G401.6 (cell line): ENCODE measurements around the gene TMEM165.

Experiments used
- FAIRE-seq: peaks from 2 replicates; lab custom pipeline; 2012; peaks lifted over from hg19 to GRCh38; lab: Jason Lieb, UNC

Gene TMEM165

DNA sequence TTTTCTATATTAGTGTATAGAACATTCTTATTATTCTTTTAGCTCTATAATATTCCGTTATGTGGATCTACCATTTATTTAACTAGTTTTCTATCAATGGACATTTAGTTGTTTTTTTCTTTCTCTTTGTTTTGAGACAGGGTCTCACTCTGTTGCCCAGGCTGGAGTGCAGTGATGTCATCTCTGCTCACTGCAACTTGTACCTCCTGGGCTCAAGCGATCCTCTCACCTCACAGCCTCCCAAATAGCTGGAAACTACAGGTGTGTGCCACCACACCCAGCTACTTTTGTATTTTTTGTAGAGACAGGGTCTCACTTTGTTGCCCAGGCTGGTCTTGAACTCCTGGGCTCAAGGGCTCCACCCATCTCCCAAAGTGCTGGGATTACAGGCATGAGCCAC, 10.8 kb downstream of the TMEM165 start:
- FAIRE-seq = no peak

DNA sequence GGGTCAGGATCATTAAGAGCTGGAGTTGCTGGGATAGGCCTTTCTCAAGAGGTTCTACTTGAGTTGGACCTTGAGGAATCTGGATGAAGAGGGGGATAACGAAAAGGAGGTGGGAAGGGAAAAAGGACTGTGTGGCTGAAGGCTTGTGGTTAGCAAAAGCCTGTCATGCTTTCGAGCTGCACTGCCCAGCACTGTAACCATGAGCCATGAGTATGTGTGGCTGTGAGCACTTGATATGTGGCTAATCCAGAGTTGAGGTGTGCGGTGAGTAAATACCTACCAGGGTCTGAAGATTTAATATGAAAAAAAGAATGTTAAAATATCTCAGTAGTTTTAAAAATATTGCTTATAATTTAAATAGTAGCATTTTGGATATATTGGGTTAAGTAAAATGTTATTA, 11.4 kb downstream of the TMEM165 start:
- FAIRE-seq = no peak

DNA sequence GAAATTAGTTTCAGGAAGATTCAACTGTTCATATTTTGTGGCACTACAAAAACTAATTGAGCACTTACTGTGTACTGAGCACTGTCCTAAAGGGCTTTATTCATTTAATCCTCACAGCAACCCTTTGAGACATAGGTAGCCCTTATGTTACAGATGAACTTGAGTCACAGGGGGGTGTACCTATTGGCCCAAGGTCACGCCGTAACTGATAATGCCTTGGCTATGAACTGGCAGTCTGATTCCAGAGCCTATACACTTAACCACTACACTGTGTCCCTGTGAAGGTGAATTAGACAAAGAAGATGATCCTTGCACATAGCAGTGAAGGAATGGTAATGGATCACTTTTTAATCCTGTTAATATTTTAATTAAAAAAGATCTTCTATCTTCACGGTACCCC, 12.0 kb downstream of the TMEM165 start:
- FAIRE-seq = no peak

DNA sequence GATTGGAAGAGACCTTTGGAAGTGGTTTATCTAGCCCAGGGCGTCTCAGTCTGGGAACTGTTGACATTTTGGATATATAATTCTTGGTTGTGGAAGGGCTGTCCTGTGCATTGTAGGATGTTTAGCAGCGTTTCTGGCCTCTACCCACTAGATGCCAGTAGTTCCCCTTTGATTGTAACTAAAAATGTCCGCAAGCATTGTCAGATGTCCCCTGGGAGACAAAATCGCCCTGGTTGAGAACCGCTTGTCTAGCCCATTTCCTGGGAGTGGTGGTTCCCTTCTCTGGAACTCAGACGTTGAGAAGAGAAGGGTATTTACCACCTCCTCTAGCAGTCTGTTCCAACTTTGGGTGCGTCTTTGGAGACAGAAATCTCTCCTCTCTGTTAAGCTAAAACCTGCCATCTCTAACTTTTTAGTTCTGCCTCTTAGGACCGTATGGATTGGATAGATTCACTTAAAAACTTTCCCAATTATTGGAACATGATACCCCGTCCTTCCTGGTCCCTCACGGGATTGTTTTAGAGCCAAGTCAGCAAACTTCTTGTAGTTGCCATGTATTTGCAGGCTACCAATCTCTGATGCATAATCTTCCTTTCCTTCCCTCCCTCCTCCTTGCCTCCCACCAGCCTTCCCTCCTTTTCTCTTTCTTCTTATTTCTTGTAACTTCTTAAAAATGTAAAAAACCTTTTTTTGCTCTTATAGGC, 13.9 kb downstream of the TMEM165 start:
- no peak for FAIRE-seq

DNA sequence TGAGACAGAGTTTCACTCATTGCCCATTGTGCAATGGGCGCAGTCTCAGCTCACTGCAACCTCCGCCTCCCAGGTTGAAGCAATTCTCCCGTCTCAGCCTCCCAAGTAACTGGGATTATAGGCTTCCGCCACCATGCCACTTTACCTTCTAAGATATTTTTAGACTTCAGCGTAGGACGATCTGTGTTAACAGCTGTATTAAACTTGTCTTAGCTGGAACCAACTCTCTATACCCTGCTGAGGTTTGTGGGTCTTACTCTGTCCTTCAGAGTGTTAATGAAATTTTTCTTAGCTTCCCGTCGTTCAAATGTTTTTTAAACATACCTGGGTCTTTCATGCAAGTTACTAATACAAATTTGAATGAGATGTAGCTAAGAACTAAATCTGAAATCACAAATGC, 14.7 kb downstream of the TMEM165 start:
- FAIRE-seq = no peak

DNA sequence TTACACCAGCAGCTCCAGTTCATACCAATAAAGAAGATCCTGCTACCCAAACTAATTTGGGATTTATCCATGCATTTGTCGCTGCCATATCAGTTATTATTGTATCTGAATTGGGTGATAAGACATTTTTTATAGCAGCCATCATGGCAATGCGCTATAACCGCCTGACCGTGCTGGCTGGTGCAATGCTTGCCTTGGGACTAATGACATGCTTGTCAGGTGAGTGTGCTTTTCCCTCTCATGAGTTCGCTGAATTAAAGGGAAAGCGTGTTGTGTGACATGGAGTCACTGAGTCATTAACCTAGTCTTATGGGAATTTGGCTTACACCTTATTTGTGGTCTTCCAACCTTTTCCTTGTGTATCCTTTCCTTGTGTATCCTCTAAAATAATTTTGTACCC, 15.9 kb downstream of the TMEM165 start:
- FAIRE-seq = no peak

DNA sequence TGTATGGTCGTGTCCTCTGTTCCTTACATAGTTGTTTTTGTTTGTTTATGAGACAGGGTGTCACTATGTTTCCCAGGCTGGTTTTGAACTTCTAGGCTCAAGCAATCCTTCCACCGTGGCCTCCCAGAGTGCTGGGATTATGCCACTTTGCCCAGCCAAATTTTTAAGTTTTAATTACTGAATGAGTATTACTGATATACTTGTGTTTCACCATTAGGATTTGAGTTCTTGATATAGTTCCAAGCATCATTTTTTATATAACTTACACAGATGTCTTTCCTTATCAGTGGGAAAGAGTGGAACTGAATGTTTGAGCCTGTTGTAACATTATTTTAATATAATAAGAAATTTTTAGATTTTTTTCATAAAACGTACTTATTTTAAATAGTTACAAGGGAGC, 20.4 kb downstream of the TMEM165 start:
- no peak for FAIRE-seq

DNA sequence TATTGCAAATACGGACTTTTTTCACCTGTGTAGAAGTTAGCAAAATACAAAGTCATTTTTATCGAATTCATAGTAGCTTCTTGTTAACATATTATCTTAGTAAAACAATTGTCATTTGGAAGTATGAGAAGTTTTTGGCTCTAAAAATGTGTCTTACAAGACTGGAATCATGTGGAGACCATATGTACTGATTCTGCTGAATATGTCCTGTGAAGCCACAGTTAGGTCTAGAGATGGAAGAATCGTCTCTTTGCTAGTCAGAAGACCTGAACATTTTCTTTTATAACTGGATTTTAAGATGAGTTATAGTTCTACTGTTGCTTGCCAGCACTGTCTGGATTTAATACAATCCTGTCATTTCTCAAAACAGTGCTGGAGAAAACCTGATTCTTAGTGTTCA, 29.0 kb downstream of the TMEM165 start:
- FAIRE-seq = no peak

DNA sequence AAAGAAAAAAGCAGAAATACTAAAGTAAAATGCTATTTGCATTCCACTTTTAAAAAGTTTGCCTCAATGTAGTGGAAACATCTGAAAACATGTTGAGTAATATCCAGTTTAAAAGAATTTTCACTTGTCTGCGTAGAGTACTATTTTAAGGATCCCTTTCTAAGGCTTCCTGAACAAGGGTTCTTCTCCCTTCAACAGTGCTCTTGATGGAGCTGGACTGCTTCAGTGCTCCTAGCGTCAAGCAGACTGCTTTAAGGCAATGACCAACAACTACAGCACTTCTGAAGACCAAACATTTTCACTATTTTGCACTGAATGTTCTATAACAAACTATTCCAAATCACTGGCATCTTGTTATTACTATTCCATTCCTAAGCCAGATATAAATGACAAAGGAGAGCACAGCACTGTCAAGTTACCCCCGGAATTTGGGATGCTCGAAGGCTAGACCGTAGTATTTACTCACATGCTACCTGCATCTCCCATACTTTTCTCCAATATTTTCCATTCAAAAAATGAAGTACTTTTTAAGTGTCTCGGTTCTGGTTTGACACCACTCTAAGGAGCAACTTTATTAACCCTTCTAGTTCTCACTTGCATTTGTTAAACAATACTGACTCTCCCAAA, 36.1 kb downstream of the TMEM165 start:
- FAIRE-seq = no peak

DNA sequence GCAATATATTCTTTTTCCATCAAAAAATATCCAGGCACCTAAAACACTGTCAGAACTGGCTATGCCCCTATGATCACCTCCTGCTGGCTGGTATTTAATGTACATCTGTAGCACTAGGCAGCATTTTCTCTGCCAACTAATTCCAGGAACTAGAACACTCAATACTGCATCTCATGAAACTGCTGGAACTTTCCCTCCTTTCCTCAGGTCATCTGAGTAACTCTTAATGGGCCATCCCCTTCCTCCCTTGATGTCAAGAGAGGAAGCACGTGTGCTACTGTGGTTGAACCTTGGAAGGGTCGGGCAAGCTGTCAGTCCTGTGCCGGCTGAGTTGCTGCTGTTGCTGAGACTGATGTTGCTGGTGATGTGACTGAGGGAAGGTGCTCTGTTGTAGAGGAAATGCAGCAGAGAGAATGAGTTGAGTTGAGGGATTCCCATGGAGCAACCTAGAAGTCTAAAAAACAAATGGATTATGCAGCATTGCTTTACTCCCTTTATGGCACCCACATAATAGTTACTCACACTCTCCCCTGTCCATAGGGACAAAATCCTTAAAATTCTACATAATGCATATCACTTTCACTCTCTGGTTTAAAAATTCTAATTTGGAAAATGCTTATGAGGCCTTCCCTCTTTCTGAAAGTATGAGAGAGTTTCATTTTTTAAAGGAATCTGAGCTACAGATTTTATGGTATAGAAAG, 39.5 kb downstream of the TMEM165 start:
- no peak for FAIRE-seq

DNA sequence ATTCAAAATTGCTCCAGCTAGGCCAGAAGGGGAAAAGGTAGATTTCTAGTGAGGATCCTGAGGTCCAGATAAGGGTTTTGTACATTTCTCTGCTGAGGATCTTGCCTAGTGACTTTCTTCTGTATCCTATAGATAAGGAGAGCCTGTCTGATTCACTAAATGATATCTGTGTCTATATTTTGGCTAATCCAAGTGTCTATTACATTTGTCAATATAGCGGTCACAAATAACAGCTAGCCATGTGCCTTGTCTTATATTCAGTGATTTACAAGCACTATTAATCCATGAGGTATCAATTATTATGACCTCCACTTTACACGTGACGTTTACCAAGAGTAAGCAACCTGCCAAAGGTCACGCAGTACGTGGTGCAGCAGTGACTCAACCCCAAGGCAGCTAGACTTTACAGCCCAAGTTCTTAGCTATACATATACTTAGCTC, 41.6 kb downstream of the TMEM165 start:
- no peak for FAIRE-seq

DNA sequence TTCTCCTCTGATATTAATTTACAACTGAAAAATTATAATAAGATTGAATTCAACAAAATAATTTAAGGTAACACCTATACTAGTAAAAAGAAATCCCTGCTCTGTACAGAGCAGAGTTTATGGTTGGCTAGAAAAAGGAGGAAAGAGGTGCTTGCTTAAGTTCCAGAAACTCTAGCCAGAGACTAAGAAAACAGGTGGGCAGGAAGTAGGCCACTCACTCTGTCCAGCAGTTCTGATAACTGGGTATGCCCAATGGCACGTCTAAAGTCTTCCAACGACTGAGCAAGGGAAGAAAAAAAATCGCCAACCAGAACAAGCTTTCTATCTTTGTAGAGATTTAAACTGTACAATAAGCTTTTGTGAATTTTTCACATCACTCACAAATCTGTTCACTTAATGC, 42.1 kb downstream of the TMEM165 start:
- no peak for FAIRE-seq

DNA sequence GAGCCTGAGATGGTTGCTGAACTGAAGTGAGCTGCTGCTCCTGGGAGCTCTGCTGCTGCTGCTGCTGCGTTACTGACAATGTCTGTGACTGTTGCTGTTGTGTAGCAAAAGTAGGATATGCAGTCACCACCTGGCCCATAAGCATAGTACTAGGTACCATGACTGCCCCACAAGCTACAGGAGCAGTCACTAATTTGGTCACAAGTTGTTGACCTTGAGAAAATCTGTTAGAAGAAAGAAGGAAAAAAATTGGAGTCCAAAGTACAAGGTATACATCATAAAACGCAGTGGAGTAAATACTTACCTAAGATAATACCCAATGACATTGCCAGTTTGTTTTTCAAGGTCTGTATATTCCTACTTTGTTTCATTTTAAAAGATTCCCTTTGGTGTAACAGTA, 42.6 kb downstream of the TMEM165 start:
- FAIRE-seq = no peak

DNA sequence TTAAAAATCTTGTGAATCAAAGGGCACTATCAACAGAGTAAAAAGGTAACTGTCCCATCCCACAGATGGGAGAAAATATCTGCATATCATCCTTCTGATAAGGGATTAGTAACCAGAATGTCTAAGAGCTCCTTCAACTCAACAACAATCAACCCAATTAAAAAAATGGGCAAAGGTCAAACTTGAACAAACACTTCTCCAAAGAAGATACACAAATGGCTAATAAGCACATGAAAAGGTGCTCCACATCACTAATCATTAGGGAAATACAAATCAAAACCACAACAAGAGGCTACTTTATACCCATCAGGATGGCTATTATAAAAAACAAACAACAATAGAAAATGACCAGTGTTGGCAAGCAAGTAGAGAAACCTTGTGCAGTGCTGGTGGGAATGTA, 43.3 kb downstream of the TMEM165 start:
- no peak for FAIRE-seq

DNA sequence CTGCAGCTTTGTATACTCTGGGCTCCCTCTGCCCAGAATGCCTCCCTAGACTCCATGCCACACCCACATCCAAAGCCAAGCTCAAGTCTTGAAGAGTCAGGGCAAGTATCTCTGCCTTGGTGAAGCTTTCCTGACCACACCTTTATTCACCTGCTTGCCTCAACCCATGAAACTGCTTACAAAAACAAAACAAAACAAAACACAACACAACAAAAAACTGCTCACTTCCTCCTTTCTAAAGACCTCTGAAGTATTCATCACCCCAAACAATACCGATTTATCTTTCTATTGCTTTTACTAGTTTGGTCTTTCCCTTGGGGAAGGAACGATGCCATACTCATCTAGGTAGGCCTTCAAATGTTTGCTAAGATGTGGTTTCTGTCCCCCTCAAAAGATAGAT, 45.0 kb downstream of the TMEM165 start:
- no peak for FAIRE-seq

DNA sequence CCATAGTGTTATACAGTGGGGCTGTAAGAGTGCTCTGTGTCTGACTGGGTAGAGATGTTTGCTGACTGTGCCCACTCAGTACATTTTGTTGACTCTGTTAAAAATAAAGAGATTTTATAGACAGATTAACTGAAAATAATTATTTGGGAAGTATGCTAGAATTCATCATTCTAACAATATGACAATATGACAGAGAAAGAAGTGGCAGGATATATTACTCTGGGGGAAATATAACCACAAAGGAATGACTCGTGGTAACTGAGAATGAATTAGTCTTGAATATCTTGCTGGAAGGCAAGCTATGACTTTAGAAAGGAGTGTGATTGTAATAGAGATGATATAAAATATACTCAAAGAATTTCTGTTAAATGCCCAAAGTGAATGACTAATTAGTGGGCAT, 46.8 kb downstream of the TMEM165 start:
- FAIRE-seq = no peak

DNA sequence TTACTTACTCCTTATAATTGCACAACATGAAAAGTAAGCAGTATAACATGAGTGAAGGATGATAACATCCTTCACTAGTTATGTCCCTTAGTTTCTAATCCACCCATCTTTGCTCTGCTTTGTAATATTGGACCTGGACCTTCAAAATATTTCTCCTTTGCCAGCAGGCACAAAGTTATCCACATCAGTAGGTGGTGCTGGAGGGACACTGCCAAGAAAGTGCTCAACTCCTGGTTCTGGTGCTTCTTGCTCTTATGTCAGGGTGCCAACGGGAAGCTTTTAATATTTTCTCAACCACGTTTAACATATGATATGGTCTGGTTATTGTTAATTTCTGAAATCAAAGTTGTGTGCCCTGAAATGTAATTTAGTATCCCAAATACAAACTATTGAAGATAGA, 49.1 kb downstream of the TMEM165 start:
- peak; percentile 76 for FAIRE-seq

DNA sequence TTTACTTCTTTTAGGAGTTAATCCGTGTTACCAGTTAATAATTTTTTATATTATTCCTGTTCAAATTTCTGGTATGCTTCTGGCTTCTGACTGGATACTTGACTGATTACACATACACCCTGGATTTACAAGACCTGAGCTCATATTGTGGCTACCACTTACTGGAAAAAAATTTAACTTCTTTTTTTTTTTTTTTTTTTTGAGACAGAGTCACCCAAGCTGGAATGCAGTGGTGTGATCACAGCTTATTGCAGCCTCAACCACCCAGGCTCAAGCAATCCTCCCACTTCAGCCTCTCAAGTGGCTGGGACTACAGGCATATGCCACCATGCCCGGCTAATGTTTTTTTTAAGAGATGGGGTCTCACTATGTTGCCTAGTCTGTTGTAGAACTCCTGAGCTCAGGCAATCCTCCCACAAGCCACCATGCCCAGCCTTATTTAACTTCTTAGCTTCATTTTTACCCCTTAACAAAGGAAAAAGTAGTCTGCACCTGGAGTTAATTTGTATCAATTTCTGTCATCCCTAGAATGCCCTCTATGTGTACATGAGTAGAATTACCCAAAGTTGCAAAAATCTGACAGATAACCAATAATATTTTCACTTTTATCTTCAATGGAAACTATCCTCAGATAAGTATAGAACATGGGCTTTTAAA, 50.3 kb downstream of the TMEM165 start:
- peak; percentile 6 for FAIRE-seq

DNA sequence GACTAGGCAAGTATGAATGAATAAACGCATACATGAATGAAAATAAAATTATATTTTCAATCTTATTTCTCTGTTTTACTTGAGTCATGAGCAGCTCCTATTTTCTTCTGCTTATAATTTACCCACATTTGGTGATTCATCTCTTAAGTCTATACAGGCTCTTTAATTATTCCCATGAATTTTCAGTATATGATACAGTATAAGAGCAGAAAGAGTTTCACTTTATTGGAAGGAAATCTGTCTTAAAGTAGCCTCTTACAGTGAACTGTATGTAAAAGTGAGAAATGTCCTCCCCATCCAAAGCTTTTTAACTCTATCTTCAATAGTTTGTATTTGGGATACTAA, 50.8 kb downstream of the TMEM165 start:
- FAIRE-seq = no peak

DNA sequence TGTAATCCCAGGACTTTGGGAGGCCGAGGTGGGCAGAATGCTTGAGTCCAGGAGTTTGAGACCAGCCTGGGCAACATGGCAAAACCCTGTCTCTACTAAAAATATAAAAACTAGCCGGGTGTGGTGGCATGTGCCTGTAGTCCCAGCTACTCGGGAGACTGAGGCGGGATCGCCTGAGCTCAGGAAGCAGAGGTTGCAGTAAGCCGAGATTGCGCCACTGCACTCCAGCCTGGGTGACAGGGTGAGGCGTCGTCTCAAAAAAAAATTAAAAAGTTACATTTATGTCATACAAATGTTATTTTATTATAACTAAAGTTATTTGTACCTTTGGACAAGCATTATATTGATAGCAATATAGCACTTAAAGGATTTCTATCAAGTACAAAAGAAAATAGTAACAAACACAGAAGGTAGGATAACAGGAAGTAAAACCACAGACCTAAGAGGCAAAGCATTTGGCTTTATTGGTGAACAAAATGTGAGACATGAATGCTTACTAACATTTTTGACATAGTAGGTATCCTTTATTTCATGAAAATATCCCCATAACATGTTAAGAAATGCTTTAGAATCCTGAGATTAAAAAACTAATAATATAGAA, 51.5 kb downstream of the TMEM165 start:
- FAIRE-seq = no peak

DNA sequence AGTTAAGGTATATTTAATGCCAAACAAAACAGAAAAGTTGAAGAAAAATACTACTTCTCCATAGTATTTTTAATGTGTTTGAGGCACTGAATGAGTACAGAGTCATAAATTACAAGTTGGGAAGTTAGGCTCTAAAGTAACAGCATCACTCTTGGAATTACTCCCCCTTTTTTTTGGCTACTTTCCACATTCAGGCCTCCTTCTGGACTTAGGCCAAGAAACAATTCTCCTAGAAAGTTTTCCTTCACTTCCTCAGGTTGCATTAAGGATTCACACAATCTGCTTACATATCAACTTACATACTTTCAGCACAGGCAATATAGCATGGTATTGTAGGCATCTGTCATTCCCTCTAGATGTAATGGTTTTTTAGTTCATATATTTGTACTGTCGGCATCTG, 52.1 kb downstream of the TMEM165 start:
- FAIRE-seq = no peak

DNA sequence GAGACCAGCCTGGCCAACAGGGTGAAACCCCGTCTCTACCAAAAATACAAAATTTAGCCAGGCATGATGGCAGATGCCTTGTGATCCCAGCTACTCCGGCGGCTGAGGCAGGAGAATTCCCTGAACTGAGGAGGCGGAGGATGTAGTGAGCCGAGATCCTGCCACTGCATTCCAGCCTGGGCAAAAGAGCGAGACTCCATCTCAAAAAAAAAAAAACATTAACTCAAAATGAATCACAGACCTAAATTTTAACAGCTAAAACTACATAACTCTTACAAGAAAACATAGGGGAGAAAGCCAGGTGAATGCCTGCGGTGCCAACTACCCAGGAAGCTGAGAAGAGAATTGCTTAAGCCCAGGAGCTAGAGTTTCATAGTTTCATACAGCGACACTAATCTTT, 54.8 kb downstream of the TMEM165 start:
- FAIRE-seq = no peak

DNA sequence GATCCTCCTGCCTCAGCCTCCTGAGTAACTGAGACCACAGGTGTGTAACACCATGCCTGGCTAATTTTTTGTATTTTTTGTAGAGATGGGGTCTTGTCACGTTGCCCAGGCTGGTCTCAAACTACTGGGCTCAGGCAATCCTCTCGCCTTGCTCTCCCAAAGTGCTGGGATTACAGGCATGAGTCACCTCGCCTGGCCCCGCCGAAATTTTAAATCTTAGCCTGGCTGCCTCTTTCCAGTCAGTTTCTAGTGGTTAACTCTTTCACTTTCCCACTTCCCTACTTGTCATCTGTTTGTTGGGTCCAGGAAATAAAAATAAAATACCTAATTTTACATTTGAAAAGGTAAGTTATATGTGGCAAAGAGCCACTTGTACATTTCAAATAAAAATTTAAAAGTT, 62.4 kb downstream of the TMEM165 start:
- no peak for FAIRE-seq
